Measurements from ENCODE around the gene B3GLCT.

The B3GLCT gene

DNA sequence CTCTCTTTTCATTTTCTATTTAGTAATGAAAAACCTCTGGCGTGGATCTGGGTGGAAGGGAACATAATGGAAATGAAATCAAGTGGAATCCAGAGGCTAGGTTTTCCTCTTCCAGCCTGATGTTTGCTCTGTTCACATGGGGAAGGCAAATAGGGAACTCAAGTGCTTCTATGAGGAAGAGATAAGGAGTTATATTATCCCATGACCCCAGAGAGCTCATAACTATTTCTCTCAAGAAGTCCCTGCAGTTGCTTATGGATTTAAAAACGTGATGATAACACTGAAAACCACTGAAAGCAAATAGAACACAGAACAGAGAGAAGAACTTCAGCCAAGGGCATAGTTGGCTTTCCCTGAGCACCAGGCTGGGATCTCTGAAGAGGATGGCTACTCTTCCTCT lies 157.8 kb downstream of the B3GLCT start:
- no peak for DNase-seq

DNA sequence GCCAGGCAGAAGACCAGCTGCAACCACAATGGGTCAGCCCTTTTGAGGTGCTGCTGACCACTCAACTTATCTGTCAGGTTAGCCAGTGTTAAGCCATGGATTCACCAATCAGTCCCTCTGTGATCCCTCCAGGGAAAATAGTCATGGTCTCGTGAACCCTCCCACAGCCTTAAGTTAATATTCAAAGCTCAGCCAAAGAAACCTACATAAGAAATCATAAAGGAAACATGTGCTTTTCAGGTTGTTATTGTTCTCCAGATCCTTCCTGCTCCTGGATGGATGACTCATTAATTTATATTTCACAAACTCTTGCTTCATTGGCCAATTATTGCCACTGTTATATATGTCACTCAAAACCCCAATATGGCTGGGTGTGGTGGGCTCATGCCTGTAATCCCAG lies 161.9 kb downstream of the B3GLCT start:
- no peak for DNase-seq

DNA sequence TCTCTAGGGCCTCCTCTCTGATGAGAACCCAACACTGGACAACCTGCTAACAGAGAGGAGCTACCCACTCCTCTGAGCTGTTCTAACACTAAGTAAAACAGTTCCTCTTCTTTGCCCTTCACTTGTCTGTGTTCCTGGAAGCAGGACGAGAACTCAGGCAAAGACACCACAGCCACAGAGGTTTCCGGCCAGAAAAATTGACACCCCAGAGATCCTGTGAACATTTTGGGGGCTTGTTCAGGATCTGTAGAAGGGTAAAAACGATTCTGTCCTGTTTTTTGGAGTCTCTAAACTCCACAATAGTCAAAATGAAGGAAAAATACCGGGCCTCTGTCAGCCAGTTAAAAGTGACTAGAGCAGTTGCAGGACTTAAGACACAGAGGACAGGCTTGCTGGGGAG lies 165.9 kb downstream of the B3GLCT start:
- DNase-seq: no peak

DNA sequence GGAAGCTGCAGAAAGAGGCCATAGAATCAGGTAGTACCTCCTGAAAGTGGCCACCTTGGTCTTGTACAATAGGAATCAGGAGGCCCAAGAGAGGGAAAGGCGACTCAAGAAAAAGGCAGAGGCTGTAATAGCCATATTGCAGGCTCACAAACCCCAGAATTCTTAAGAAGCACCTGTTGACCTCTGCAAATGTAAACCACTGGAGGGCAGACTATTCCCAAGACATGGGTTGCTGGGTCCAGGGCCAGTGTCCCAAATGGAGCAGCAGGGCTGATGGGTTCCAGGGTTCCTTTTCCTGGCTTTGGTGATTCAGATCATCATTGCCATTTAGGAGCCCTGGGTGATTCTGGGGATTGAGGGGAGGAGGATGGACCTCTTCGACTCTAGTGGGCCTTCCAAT lies 167.6 kb downstream of the B3GLCT start:
- DNase-seq: no peak

DNA sequence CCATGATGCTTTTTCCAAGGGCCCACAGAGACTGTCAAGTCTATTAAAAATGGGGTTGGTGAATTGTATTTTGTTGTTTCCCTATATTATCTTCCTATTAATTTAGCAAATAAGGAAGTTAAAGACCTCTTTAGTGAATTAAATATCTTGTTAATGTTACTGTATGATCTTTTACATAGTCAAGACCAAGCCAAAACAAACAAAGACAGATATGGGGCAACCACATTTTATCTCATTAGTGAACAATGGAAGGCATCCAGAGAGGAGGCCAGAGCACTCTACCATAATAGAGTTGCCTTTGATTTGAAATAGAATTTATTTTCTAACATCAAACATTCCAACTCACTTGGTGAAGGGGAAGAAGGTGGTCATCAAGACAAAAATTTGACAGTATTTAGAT lies 169.4 kb downstream of the B3GLCT start:
- DNase-seq: no peak

DNA sequence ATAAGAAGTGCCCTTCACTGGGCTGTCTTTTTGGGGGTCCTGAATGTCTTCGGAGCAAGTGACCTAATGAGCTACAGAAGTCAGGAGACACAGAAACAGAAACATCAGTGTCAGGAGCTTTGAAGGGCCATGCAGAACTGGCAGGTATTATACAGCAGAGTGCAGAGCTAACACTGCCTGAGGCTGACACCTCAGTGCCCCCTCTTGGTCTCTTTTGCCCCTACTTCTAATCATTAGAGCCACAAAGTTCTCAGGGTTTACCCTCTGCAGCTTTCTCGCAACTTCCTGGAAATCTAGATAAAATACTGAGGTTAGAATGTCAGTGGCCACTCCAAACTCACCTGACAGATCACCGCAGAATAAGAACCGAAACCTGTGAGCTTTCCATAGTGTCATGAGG lies 172.7 kb downstream of the B3GLCT start:
- DNase-seq: no peak

DNA sequence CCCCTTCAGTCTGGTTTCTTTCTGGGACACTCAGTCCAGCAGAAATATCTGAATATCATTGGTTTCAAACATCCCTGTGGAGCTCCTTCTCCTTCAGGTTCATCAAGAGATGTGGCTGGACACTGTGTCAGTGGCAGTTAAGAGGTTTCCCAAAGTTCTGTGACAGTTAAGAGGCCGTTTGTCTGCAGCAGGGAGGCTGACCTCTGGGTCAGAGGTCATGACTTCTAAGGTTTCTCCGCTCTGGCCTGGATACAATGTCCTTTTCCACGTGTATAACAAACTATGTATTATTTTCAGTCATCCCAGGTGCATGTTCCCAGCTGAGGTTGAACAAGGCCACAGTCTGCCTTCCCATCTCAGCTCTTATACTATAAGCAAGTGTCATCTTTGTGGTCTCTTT lies 174.9 kb downstream of the B3GLCT start:
- no peak for DNase-seq

DNA sequence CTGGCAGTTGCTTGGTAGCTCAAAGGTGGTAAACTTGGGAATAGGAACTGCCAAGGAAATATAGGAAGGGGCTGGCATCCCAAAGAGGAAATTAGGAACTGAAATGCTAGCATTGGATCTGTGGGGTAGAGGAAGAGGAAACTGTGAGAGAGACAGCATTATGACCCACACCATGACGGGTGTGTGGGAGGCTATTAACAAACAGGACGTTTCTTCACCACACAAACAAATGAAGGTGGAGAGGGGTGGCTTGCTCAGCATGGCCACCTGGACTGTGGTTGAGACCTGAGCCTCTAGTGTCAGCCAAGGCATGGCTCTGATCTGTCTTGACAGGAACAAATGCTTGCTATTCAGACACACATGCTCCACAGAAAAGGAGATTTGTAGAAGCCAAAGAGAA lies 178.2 kb downstream of the B3GLCT start:
- DNase-seq: no peak

DNA sequence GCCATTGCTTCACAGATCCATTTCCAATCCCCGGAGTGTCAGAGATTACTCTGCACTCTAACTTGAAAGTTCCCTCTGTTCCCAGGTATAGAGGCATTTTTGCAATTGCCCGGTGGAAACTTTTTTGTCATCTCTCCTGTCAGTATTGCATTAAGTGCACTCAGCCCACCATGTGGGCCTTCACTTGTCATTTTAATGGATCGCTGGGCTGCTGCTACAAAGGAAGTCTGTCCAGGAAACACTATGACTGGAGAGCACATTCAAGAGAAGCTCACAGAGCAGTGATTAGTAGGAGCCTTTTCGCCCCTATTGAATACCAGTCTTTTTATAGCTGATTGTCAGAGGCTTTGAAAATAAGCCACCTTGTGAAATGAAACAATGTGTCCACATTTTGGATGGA lies 180.9 kb downstream of the B3GLCT start:
- DNase-seq: no peak
